ENCODE data around the gene LHFPL6. TPM values are rescaled to one million over a fixed set of nuclear protein-coding genes. Genes with fewer than 3 reads are reported as not detected.

The LHFPL6 gene
- total and polyA plus RNA-seq, 10 of the 15 experiments (the other 5 are each of a cell fraction or from before 2014, with no cell fraction given) = 0.11 to 4.6 (median 0.41) TPM

- TF ChIP-seq HDAC2 (IDR thresholded peaks at IDR 0.05) = no peak
These were observed 223.9 kb downstream of the LHFPL6 start (continued) for GRCh38 chr13:39379118-39379517.

- no peak for ATAC-seq
- ChIA-PET RAD21 (ENCODE audit: unreplicated experiment) (interaction anchor here (1.4 kb wide), 1 partner anchor 233 kb away, joined by 4 read pairs; no protein-coding TSS in a partner anchor), CTCF (interaction anchor here (1.7 kb wide), 1 partner anchor 234 kb away, joined by 4 read pairs; no protein-coding TSS in a partner anchor), SMC1A (ENCODE audit: uncharacterized antibody, unreplicated experiment) (interaction anchor here (1.1 to 1.4 kb wide), 2 partner anchors 11 to 238 kb away, joined by 3 to 4 read pairs; no protein-coding TSS in a partner anchor), POLR2A (no interaction called here)
- no peaks in the 10 kb centered on the region for H3K27me3 ChIP-seq (replicated peaks in 1 of 2; ENCODE audit: control insufficient read depth in 2 of 2, insufficient read depth in 2 of 2, low read length in 1 of 2)
- peaks cover 7% of the 10 kb centered on the region; the same call in 1 of the 2 replicates for H3K4me1 ChIP-seq (ENCODE audit: control insufficient read depth, insufficient read depth, low read length)
- H3K36me3 ChIP-seq (ENCODE audit: control insufficient read depth in 2 of 2, insufficient read depth in 2 of 2, low read length in 1 of 2) = no peaks in the 10 kb centered on the region
- H3K27ac ChIP-seq (ENCODE audit: control insufficient read depth, insufficient read depth) = no peak overlapping the region
- no peaks in the 10 kb centered on the region for H4K20me1 ChIP-seq (ENCODE audit: control insufficient read depth, insufficient read depth)
- H3K4me3 ChIP-seq = no peak overlapping the region
- in situ Hi-C loops (cut with MboI) (no loop called here), intact Hi-C loops (cut with micrococcal nuclease; ENCODE audit: unreplicated experiment) (no loop called here)
- TF ChIP-seq CEBPB (IDR thresholded peaks at IDR 0.05; ENCODE audit: borderline replicate concordance in 1 of 2, low read depth in 2 of 2, low read length in 2 of 2) = no peak
- TF ChIP-seq POLR2AphosphoS2 (IDR thresholded peaks at IDR 0.05; ENCODE audit: low read depth, low read length) = no peak
- TF ChIP-seq, protein P1, sequence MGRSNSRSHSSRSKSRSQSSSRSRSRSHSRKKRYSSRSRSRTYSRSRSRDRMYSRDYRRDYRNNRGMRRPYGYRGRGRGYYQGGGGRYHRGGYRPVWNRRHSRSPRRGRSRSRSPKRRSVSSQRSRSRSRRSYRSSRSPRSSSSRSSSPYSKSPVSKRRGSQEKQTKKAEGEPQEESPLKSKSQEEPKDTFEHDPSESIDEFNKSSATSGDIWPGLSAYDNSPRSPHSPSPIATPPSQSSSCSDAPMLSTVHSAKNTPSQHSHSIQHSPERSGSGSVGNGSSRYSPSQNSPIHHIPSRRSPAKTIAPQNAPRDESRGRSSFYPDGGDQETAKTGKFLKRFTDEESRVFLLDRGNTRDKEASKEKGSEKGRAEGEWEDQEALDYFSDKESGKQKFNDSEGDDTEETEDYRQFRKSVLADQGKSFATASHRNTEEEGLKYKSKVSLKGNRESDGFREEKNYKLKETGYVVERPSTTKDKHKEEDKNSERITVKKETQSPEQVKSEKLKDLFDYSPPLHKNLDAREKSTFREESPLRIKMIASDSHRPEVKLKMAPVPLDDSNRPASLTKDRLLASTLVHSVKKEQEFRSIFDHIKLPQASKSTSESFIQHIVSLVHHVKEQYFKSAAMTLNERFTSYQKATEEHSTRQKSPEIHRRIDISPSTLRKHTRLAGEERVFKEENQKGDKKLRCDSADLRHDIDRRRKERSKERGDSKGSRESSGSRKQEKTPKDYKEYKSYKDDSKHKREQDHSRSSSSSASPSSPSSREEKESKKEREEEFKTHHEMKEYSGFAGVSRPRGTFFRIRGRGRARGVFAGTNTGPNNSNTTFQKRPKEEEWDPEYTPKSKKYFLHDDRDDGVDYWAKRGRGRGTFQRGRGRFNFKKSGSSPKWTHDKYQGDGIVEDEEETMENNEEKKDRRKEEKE (IDR thresholded peaks at IDR 0.05) = no peak
- TF ChIP-seq, protein P2, sequence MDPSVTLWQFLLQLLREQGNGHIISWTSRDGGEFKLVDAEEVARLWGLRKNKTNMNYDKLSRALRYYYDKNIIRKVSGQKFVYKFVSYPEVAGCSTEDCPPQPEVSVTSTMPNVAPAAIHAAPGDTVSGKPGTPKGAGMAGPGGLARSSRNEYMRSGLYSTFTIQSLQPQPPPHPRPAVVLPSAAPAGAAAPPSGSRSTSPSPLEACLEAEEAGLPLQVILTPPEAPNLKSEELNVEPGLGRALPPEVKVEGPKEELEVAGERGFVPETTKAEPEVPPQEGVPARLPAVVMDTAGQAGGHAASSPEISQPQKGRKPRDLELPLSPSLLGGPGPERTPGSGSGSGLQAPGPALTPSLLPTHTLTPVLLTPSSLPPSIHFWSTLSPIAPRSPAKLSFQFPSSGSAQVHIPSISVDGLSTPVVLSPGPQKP (IDR thresholded peaks at IDR 0.05; ENCODE audit: low read depth, low read length) = no peak
- no peak for TF ChIP-seq YBX1 (IDR thresholded peaks at IDR 0.05)
- TF ChIP-seq SP1 (IDR thresholded peaks at IDR 0.05; ENCODE audit: low read depth, low read length) = no peak
- no peak for TF ChIP-seq SUZ12 (IDR thresholded peaks at IDR 0.05; ENCODE audit: unreplicated experiment)
- TF ChIP-seq ATF3 (IDR thresholded peaks at IDR 0.05; ENCODE audit: borderline replicate concordance, extremely low read depth, low read depth, low read length) = no peak
- no peaks in the 10 kb centered on the region for H3K9me3 ChIP-seq (replicated peaks; ENCODE audit: control insufficient read depth, insufficient read depth, low read length)
- WGBS (ENCODE audit: insufficient coverage, insufficient replicate concordance, low lambda C conversion rate, missing lambda C conversion rate) = 52% methylated on average over 2 of the region's 2 CpGs
- H2AFZ ChIP-seq (ENCODE audit: control insufficient read depth, low read depth, low read length) = no peak overlapping the region
- no TSS peak for BruUV-seq (replicated peaks)
- no peaks in the 10 kb centered on the region for H3K79me2 ChIP-seq (ENCODE audit: control insufficient read depth, insufficient read depth, low read length)
- no peak for FAIRE-seq
- no peak overlapping the region for H3K9ac ChIP-seq (ENCODE audit: control insufficient read depth, insufficient read depth, low read length)
- DNase-seq (ENCODE audit: low read depth, low spot score) = no peak
- H3K4me2 ChIP-seq (ENCODE audit: control insufficient read depth, insufficient read depth) = no peak overlapping the region
These were observed 224.7 kb downstream of the LHFPL6 start for GRCh38 chr13:39378306-39378705.
